Hepatocyte (in vitro differentiated cells): ENCODE measurements around the gene LENEP.

Experiments used
- CTCF ChIP-seq: fragments of 200-600 bp; sonication (generic); IDR thresholded peaks from 2 replicates; pipeline ENCODE4 v1.5.1; 2016; ENCODE audit warnings: antibody characterized with exemption, mild to moderate bottlenecking; ENCODE audit not compliant: poor library complexity
- EZH2 ChIP-seq: fragments of 200-600 bp; sonication (generic); IDR thresholded peaks from 2 replicates; pipeline ENCODE4 v1.6.1; 2016; ENCODE audit warnings: antibody characterized with exemption, mild to moderate bottlenecking, borderline replicate concordance
- EZH2phosphoT487 ChIP-seq: fragments of 200-600 bp; sonication (generic); IDR thresholded peaks from one replicate; pipeline ENCODE4 v1.6.1; 2018; ENCODE audit warnings: antibody characterized with exemption, mild to moderate bottlenecking, low read depth, moderate library complexity; ENCODE audit not compliant: unreplicated experiment, severe bottlenecking

- TF ChIP-seq CTCF (no peak), EZH2 (no peak), EZH2phosphoT487 (no peak)
These were observed 8.0 kb downstream of the LENEP start for GRCh38 chr1:155001425-155001674.
